HL-60/S4 (cell line): ENCODE data around the gene STPG4.
"Not testable (repeated sequence)": the region's sequence is repeated elsewhere in the genome, so short reads cannot be mapped to it uniquely, and the experiment has no call there.

ENCODE experiments used
- in situ Hi-C: fragments of 300-500 bp; cut with MboI; formaldehyde crosslinking; loops from 2 replicates; pipeline ENCODE4 v1.14.3; 2022; ENCODE audit warnings: low sequenced_read_pairs

Gene STPG4

DNA sequence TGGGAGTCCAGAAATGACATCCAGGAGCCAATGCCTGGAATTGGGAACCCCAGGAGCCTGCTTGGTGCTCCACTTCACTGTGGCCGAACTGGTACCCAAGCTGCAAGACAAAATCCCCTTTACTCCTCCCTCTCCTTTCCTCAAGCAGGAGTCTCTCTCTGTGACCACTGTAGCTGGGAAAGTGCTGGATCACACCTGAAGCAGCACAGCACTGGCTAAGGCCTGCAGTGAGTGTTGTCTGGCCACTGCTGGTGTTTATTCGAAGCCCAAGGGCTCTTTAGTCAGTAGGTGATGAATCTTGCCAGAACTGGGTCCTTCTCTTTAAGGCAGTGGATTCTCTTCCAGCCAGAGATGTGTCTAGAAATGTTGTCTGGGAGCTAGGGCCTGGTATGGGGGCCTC is 26.4 kb downstream of the STPG4 start:
- in situ Hi-C loops = no loop called here

- in situ Hi-C loops = no loop called here
Measured at GRCh38 chr2:47127862-47128543, 27.1 kb downstream of the STPG4 start.

DNA sequence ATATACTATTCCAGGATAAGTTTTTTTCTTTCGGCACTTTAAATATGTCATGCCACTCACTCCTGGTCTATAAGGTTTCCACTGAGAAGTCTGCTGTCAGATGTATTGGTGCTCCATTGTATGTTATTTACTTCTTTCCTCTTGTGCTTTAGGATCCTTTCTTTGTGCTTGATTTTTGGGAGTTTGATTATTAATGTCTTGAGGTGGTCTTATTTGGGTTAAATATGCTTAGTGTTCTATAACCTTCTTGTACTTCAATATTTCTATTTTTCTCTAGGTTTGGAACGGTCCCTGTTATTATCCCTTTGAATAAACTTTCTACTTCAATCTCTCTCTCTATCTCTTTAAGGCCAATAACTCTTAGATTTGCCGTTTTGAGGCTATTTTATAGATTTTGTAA is 28.3 kb downstream of the STPG4 start:
- in situ Hi-C loops = no loop called here

- in situ Hi-C loops = not testable (repeated sequence)
Measured at GRCh38 chr2:47124740-47125139, 30.4 kb downstream of the STPG4 start.

DNA sequence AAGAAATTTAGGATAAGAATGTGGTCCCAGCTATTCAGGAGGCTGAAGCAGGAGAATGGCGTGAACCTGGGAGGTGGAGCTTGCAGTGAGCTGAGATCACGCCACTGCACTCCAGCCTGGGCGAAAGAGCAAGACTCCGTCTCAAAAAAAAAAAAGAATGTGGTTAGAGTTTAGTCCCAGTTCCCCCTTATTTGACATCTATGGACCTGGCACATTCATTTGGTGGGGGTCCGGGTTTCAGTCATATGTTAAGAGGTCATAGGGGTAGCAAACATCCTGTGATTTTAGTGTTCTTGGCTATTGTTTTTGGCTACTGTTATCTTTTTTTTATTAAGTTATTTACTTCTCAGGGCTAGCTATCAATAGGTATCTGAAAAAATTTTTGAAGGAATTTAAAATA is 34.7 kb downstream of the STPG4 start:
- in situ Hi-C loops = not testable (repeated sequence)

DNA sequence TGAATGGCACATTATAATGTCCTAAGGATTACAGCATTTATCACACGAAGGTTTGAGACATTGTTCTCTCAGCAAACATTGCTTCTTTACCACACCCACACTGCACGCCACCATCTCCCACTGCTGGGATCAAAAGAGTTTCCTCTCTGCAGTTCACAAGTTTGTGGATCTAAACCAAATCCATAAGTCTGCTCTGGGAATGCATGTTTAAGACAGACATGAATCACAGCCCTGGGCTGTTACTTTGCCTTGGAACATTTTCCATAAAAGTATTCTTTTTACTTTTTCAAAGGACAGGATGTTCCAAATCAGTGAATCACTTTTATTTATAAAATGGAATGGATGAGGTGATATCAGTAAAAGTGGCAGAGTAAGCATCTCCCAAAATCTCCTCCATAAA is 36.1 kb downstream of the STPG4 start:
- in situ Hi-C loops = no loop called here

DNA sequence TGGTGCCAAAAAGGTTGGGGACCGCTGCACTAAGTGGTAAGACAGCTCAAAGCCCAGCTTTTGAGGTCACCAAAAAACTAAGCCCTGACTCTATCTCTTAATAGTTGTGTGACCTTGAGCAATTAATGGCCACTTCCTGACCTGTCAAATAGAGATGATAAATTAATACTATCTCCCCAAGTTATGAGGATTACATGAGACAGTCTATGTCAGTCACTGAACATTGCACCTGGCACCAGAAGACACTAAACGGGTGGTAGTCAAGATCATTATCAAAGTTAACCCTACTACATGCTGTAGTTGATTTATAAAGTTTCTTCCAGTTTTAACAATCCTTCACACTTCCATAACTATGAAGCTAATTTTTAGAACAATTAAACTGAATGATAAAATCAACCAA is 36.5 kb downstream of the STPG4 start:
- in situ Hi-C loops = no loop called here

DNA sequence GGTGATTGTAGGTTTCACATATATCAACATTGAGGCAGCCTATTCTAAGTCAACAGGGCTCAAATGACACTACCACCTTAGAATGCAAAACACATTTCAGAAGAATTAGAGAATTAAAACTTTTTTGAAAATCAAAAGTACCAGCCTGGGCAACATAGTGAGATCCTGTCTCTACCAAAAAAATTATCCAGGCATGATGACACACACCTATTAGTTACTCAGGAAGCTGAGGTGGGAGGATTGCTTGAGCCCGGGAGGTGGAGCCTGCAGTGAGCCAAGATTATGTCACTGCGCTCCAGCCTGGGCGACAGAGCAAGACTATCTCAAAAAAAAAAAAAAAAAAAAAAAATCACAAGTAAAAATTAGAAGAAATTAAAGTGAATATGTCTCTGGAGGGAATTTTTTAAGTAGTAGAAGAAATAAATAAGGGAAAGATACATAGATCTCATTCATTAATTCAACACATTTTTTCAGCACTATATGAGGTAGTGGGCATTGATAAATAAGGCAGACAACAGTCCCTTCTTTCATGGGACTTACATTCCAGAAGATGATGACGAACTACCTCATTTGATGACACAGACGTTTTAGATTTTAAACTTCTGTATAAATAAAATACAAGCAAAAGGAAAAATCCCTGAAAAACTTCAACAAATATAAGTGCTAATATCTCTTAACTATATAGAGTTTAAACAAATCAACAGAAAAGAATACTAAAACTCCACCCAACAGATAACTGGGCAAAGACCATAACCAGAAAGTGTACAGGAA is 42.3 kb downstream of the STPG4 start:
- in situ Hi-C loops = no loop called here

GRCh38 chr2:47109680-47110079 is 45.4 kb downstream of the STPG4 start:
- in situ Hi-C loops = no loop called here

DNA sequence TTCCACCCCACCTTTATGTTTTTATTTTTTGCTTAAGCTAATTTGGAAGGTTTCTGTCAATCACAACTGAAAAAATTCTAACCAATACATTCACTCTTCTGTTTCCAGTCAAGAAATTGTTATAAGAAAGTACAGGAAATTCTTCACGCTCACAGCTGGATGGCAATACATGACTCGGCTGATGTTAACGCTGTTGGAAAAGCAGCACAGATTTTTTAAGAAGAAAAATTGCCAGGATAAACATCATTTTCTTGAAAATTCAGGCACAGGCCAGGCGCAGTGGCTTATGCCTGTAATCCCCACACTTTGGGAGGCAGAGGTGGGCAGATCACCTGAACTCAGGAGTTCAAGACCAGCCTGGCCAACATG is 46.1 kb downstream of the STPG4 start:
- in situ Hi-C loops = no loop called here

DNA sequence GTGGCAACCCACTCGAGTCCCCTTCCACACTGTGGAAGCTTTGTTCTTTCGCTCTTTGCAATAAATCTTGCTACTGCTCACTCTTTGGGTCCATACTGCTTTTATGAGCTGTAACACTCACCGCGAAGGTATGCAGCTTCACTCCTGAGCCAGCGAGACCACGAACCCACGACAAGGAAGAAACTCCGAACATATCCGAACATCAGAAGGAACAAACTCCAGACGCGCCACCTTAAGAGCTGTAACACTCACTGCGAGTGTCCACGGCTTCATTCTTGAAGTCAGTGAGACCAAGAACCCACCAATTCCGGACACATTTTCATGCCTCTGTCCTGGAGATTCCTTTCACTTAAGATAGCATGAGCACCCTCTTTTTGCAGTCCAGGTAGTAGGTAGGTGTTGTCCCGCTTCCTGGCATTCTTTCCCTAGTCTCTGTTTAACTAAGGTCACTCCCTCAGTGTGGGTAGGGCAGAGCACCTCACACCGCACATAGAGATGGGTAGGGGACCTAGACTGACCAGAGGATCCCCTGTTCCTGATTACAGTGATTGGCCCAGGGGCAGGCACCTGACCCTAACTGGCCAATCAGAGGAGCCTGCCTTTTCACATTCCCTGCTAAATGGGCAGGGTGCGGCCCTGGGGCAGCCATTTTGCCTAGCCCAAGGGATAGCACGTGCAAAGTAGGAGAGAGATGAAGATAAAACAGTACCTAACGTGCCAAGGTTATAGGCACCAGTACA is 46.7 kb downstream of the STPG4 start:
- in situ Hi-C loops = not testable (repeated sequence)

- in situ Hi-C loops = not testable (repeated sequence)
Measured at GRCh38 chr2:47107201-47107600, 47.9 kb downstream of the STPG4 start.

GRCh38 chr2:47106231-47106630 is 48.9 kb downstream of the STPG4 start:
- in situ Hi-C loops = not testable (repeated sequence)

DNA sequence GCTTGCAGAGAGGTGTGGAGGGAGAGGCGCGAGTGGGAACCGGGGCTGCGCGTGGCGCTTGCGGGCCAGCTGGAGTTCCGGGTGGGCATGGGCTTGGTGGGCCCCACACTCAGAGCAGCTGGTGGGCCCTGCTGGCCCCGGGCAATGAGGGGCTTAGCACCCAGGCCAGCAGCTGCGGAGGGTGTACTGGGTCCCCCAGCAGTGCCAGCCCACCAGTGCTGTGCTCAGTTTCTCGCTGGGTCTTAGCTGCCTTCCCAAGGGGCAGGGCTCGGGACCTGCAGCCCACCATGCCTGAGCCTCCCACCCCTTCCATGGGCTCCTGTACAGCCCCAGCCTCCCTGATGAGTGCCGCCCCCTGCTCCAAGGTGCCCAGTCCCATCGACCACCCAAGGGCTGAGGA is 55.4 kb downstream of the STPG4 start:
- in situ Hi-C loops = not testable (repeated sequence)

DNA sequence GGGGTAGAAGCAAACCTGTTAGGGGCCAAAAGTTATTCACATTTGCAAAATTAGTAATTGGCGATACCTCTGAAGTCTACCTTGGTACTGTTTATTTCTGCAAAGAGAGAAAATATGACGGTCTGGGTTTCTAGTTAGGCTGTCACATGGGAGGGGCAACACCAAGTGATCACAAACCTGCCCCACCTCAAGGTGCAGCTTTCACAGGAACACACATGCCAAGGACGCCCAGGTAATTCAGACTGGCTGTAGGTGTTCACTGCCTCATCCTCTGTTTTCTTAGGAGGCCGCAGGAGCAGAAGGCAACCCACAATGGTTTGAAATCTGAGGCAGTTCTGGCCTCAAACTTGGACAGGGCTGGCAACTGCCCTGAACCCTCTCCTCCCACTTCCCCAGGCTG is 56.2 kb downstream of the STPG4 start:
- in situ Hi-C loops = no loop called here

DNA sequence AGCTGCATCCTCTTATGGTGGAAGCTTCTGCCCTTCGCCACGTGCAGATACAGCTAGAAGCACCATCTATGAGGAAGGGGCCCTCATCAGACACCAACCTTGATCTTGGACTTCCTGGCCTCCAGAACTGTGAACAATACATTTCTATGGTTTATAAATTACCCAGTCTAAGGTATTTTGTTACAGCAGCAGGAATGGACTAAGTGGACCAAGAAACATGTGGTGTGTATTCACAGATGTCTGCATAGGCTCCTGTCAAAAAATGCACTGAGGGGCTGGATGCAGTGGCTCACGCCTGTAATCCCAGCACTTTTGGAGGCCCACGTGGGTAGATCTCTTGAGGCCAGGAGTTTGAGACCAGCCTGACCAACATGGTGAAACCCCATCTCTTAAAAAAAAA is 57.5 kb downstream of the STPG4 start:
- in situ Hi-C loops = no loop called here

DNA sequence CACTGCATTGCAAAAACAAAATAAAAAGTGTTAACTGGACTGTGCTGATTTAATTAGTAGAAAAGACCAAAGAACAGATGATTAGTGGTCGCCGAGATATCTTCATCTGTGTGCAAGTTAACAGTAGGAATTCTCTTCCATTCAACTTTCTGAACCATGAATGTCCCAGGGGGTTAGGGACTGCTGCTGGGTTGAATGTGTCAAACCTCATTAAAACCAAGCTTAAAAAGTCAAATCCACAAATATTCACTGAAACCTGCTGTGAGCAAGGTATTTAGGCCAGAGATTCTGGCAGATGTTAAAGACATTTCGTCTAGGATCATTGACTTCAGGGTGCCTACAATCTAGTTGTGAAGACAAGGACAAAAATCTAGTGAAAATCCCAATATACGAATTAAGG is 58.7 kb downstream of the STPG4 start:
- in situ Hi-C loops = no loop called here

DNA sequence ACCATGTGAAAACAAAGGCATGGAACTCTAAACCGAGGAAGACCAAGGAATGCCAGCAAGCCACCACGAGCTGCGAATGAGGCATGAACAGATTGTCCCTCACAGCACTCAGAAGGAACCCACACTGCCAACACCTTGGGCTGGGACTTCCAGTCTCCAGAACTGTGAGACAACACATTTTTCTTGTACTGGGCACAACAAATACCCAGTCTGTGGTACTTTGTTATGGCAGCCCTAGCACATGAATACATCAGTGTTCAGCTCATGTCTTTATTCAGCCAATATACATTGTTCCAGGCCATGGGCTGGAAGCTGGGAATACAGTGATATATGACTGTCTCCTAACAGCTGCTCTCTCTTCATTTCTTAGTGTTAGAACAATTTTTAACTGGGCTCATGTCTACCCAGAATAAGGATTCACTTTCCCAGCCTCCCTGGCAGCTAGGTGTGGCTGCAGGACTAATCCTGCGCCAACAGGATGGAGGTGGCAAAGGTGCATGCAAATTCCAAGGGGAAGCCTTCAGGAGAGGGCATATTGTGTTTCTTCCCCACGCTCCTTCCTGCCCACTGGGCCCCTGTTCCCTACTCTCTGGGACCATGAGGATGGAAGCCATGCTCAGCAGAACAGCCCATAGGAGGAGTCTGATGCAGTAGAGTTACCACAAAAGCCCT is 59.6 kb downstream of the STPG4 start:
- in situ Hi-C loops = no loop called here

DNA sequence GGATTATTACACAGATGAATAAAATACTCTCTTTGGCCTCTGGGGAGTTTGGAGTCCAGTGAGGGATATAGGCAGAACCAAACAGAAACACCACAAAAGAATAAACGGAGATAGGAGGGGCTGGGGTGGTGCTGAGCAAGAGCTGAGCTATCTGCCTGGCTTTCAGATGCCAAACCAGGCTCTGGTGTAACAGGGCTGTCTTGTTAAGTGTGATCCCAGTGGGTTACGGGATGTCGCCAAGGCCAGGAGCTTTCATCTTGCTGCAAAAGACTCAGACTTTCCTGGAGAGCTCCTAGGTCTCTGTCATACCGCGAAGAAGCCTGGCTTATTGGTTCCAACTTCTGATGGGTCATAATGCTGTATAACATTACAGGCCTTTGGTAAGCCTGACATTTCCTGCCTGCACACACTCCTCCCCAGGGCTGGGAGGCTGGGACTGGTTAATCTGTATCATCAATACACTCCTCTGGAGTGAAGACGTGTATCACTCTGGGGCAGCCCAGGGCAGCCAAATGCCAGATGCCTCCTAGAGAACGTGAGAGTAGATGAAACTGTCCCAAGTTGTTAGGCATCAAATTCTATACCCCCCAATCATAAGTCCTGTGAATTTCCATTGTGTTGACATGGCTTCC is 60.5 kb downstream of the STPG4 start:
- in situ Hi-C loops = no loop called here

DNA sequence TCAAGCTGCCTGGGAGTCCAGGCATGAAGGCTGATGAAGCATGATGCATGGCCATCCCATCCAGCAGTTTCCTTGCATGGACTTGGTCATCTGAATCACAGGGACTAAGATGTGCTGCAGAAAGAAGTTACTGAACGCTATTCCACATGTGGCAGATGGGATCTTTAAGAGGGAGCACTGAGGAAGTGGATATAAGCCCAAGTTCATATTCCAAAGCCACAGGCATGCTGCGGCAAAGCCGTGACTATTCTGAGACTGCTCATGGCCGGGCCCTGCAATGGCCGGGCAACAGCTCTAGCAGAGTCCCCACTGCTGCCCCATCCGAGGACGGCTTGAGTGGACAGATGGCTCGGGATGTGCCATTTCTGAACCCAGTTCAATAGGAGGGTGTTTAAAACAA is 61.5 kb downstream of the STPG4 start:
- in situ Hi-C loops = no loop called here

GRCh38 chr2:47092465-47092864 is 62.6 kb downstream of the STPG4 start:
- in situ Hi-C loops = no loop called here
